Measurements from ENCODE around the gene SAC3D1.

Gene SAC3D1

DNA sequence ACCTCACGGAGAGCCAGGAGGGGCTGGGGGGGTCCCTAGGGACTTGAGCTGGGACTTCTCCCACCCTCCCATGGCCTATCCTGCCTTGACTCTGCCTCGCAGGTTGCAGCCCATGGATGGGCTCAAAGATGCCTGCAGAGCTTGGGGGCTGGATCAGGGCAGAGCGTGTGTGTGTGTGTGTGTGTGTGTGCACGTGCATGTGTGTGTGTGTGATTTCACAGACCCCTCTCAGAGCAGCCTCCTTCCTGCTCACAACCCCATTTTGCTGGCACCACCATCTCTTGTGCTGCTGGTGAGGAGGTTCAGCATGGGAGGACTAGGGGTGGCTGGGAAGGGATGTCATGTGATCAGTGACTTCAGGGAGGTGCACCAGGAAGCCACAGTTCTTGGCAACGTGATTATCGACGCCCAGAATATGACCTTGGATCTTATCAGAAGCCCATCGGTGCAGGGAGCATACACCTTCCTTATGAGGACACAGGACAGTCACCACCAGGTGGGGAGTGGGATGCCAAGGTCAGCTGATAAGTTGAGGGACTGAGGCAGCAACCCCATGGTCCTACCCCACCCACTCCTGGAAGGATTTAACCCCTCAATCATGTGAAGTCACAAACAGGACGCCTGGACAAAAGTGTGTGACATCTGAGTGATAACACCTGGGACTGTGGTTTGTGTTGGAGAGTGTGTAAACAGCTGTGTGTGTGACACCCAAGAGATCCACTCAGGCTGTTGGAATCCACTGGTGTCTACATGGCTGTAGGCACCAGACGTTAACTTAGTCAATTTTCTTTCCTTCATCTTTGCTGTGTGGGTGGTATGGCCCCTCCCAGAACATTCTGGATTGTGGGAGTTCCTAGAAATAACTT, 19.2 kb downstream of the SAC3D1 start:
- DNase-seq (ENCODE audit: low spot score): no peak

DNA sequence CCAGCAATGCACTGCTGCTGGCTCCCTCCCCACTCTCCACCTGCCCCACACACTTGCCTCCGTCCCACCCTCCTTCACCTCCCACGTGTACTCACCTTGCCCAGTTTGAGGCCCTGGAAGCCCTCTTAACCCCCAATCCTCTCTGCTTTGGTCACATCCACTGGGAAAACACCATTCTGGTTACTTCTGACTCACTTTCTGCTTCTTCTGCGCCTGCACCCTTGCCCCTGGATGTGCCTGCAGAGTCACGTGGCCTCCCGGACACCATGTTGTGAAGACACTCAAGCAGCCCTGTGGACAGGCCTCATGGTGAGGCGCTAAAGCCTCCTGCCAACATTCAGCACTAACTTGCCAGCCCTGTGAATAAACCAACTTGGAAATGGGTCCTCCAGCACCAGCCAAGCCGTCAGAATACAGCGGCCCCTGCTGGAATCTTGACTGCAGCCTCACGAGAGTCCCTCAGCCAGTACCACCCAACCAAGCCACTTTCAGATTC, 20.0 kb downstream of the SAC3D1 start:
- DNase-seq (ENCODE audit: low spot score): no peak

DNA sequence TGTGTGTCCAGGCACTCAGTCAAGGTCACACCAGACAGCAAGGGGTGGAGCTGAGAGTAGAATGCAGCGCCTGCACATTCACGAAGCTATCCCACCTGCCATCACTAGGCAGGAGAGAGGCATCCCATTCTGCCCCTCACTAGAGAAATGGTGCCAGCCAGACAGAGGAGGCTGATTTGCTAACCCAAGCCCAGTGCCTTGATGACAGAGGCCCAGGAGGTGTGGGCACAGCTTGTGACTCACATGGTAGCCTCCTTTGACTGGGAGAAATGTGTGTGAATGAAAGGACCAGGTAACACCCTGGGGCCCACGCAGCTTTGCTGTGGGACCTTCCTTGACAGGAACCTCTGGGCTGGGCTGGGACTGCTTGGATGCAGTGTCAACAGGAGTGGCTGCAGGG, 22.5 kb downstream of the SAC3D1 start:
- DNase-seq (ENCODE audit: low spot score): no peak

DNA sequence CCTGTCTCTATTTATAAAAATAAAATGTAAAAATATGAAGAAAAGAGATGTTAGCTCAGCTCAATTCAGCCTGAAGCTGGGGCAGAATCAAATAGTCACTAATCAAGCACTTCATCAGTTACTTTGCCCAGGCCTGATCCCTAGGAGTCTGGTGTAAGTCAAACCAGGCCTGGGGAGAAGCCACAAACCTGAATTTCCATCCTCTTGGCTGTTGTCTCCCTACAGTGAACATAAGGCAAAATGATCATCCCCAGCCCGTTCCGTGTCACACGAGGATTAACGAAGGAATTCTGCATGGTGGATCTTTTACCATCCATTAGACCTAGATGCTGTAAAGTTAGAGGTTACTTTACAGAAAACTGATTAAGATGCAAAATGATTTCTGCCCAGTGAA, 23.8 kb downstream of the SAC3D1 start:
- no peak for DNase-seq (ENCODE audit: low spot score)

DNA sequence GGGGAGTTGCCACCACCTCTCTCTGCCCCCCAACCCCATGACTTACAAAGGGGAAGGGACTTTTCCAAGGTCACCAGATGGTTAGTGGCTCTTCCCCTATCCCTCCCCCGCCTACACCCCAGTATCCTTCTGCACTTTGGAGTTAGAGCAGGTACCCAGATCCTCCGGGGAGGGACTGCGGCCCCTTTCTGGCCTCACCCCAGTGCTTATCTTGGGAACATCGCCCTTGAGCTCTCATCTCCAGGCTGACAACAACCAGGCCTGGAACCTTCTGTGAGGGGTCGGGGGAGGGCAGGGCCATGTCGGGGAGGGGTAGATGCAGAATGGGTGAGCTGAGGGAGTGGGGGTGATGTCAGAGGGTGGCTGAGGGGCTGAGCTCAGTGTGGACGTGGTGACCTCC, 24.8 kb downstream of the SAC3D1 start:
- no peak for DNase-seq (ENCODE audit: low spot score)

DNA sequence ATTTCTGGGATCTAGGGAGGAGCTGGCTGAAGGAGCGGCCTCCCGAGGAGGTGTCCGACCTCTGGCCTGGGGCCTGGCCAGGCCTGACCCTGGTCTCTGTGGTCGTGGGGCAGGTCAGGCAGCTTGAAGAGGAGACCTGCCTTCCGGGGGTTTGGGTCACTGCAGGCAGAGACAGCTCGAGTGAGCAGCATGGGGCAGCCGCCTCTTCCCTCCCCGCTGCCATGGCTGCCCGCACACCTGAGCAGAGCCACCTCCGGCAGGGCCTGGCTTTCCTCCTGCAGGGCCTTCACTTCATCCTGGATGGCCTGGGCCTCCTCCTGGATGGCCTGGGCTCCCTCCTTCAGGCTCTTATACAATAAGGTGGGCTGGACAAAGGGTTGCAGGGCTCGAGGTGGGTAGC, 25.3 kb downstream of the SAC3D1 start:
- DNase-seq (ENCODE audit: low spot score): no peak

DNA sequence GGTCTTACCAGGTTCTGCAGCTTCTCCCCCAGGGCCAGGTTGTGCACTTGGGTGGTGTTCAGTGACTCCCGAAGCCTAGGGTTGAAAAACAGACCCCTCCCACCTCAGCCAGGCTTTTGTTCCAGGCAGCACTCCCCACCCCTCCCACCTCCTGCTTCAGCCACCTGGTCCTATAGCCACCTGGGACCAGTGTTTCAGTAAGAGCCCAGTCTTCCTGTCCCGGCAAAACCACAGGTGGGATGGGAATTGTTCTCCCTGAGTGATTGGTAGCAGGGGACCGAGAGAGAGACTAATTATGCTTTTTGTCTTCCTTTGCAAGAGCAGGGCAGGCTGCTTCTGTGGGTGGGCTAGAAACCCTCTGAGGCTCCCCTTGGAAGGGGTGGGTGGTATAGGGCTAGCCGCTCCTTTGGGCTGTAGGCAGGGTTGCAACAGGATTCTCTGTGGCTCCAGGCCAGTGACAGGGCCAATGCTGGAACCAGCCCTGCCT, 25.8 kb downstream of the SAC3D1 start:
- DNase-seq (ENCODE audit: low spot score): no peak

DNA sequence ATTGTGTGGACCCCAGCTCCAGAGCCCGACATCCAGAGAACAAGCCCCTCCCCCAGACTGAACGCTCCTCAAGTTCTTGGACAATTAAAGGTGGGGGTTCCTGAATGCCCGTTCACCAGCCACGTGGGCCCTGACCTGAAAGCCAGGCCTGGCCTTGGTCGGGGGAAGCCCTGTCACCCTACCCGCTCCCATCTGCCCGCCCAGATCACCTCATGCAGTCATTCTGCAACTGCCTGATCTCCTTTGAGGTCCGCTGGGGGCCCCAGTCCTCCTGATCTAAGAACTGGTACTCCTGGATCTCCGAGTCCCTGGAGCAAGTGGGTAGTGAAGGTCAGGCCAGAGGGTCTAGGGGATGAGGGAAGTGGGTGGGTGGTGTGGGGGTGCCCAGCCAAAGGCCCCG, 26.4 kb downstream of the SAC3D1 start:
- DNase-seq (ENCODE audit: low spot score): no peak

DNA sequence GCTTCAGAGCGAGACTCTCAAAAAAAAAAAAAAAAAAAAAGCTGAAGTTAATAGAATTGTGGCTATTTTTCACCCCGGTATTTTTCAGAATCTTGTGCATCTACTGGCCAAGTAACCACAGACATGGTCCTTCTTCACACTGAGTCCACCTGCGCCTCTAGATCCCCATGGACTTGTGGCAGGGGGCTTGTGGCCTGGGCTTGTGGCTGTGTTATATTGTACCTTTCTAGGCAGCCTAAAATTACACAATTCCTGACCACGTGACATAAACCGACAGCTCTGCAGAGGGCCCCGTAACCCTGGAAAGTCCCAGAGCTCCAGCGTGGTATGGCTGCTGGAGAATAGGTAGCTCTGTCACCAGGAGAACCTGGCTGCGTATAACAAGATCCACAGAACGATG, 28.2 kb downstream of the SAC3D1 start:
- no peak for DNase-seq (ENCODE audit: low spot score)

DNA sequence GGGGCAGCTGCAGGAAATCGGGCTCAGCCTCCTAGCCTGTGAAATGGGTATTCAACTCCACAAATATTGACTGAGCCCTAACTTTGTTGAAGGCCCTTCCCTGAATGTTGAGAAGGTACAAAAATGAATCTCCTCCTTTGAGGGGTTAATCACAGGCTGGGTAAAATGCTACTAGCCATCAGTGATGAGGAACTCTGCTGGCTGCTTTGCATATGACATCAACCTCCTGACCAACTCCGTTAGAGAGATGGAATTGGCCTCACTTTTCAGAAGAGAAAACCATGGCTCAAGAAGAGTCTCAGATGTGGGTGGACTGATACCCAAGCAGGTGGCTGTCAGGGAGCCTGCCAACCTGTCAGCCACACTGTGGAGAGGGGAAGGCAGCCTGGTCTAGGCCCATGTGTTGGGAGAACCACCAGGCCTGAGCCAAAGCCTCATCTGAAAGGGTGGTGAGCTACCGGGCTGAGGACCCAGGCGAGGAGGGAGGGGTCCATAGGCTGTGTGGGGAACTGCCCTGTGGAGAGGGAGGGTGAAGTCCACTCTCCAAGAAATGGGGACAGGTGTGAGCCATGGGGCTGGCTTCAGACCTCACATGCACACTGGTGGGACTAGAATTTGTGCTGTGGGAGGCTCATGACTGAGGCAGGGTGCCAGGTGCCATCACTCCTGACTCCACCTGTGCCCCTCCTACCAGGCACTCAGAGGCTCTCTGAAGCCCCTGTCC, 31.1 kb downstream of the SAC3D1 start:
- no peak for DNase-seq (ENCODE audit: low spot score)

DNA sequence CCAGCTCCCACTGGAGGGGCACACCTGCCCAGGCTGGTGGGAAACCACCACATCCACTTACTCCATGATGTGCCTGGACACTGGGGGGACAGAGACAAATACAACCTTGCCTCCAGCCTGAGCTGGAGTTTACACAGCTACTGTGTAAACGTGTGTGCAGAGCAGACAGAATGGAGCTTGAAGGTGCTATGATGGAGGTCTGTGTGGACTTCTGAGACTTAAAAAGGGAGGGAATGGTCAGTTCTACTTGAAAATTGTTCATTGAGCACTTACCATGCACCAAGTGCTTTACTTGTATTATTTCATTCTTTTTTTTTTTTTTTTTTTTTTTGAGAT, 31.6 kb downstream of the SAC3D1 start:
- DNase-seq (ENCODE audit: low spot score): no peak

DNA sequence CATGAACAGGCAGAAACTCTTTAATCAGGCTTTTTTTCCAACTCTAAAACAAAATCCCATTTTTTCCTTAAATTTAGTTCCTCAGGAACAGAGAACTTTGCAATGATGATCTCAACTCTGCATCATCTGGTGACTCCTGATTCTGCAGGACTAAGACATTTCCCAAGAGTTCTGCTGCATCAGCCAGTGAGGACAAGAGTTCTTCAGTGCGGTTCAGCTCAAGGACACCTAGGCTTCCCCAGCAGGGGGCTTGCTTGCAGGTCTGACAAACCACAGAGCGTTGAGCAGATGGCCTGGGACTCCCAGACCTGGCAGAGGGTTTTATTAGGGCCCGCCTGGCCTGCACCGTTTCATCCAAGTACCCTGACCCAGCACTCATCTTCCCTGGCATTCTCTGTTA, 36.4 kb downstream of the SAC3D1 start:
- no peak for DNase-seq (ENCODE audit: low spot score)

DNA sequence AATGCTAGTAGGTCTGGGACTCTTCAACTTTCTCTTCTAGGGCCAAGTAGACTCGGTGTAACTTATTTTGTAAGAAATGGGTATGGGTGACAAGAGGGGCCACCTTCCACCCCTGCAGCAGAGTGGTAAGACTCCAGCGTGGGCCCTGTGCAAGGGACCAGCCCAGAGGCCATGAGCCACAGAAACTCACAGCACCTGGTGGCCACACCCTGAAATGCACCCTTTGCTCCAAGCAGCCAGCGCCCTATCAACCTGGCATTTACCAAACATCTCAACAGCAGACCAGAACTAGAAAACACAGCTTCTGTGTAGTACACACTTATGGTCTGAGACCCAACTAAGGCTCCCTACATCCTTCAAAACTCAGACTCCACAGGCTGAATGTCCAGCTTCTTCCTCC, 37.1 kb downstream of the SAC3D1 start:
- no peak for DNase-seq (ENCODE audit: low spot score)

DNA sequence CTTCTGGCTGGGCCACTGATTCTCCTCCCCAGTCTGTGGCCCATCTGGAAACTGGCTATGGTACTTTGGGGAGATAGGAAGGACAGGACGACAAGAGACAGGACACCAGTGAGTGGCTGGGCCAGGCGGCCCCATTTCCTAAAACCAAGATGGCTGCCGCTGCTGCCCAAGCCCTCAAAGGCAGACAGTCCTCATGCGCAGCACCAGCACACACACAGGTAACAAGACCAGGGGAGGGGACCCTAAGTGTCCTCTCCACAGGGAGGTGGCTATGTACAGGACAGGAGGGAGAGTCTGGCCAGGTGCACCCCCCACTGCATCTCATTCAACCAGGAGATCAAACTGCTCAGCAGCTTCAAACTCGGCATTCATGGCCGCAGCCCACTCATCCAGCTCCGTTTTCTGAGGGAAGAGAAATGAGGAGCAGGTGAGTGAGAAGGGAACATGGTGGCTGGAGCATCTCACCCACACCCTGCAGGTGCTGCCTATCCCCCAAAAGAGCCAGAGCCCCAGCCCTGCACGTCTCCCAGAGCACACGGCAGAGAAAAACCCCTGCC, 37.9 kb downstream of the SAC3D1 start:
- no peak for DNase-seq (ENCODE audit: low spot score)

DNA sequence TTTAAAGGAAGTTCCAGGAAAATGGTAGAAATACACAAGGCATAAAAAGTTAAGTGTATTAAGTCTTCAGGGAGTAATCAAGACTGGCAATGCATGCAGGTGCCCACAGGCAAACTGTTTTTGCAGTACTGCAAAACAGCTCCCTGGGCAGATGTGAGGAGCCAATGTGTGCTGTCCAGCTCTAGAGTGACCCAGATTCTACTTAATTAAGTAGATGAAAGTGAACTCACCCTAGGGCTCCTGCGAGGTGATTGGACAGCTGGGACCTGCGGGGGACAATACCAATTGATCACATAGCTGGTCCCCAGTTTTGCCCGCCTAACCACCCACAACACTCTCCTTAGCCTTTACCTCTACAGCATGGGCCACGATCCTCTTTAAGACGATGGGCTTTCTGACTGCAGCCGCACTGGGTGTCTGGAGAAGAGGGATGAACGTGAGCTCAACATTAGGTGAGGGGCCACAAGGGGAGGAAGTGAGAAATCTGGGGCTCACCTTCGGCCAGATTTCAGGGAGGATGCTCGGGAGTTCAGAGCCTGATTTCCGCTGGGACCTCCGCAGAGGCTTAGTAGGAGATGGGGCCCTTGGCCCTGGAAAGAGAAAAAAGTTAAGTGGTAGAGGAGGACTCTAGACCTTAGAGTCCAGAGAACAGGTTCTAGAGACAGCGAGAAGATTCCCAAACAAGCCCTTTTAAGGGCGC, 42.3 kb downstream of the SAC3D1 start:
- no peak for DNase-seq (ENCODE audit: low spot score)

DNA sequence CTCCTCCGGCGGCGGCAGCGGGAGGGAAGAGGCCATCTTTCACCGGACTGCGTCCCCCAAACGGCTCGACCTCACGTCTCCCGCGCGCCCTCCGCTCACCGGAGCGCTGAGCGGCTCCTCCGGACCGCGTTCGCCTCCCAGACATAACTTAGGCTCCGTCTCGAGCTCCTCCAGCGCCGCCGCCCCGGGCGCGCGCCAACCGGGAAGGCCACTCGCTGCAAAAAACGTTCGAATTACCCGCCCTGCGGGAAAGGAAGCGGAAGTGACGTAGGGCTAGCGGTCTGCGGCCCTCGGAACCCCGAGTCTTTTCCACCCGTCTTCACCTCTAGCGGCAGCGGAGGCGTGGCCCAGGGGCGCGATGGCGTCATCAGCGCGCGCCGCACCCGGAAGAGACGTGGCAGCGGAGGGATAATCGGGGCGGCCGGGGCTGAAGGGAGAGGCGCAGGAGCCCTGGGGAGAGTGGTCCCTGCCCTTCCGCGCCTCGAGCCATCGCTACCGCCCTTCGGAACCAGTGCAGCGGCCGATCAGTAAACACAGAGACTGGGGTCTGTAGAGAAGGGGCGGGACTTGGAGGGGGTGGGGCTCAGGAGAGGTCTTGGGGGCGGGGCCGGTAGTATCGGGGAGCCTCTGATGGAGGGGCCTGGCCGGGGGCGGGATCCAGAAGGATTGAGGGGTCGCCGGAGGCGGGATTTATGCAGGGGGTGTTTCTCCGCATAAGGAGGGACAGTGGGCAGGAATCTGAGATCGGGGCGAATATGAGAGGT, 43.0 kb downstream of the SAC3D1 start, which contains the start of the genes CDCA5 and ZFPL1:
Gene CDCA5, minus strand, starts transcription at position 207 of the 764 bp plus-strand sequence. Its CDS starts 62 bp downstream, at position 145.
Gene ZFPL1, plus strand, starts transcription at position 389 of the 764 bp plus-strand sequence. CDS start 477 bp downstream, outside the sequence.
- DNase-seq (ENCODE audit: low spot score): peak; percentile 94

DNA sequence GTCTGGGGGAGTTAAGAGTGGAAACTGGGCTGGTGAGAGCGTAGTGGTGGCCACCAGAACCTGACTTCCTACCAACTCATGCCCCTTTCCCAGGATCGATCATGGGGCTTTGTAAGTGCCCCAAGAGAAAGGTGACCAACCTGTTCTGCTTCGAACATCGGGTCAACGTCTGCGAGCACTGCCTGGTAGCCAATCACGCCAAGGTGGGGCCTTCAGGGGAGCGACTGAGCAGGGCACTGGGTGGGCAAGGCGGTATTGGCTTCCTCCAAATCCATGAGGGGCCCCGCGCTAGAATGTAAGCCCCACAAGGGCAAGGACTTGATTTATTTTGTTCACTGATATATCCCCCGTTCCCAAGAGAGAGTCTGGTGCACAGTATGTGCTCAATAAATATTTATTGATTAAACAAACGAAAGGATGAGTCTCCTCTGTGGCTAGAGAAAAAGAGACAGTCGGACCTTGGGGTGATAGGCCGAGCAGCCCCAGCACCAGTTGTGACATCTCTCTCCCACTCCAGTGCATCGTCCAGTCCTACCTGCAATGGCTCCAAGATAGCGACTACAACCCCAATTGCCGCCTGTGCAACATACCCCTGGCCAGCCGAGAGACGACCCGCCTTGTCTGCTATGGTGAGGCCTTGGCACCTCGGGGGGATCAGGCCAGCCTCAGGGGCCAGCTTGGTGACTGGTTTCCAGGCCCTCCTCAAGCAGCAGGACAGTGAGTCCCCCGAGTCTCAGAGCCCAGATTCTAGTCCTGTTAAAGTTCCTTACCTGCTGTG, 43.8 kb downstream of the SAC3D1 start:
- no peak for DNase-seq (ENCODE audit: low spot score)

DNA sequence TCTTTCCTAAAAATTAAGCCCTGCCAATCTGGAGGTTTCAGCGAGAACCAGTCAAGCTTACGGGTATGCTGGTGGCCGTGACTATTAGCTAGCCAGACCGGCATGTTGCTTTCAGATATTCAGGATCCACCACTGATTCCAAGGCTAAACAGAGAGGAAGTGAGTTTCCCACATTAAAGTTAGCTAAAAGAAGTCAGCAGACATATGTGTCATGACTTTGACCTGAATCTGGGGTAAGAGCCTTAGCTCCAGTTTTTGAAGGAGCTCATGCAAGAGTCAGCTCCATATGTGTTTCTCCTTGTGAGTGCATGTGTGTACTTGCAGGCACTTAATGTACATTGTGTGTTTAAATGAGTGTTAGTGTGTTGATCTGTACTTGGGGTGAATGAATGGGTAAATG, 44.4 kb downstream of the SAC3D1 start:
- no peak for DNase-seq (ENCODE audit: low spot score)

DNA sequence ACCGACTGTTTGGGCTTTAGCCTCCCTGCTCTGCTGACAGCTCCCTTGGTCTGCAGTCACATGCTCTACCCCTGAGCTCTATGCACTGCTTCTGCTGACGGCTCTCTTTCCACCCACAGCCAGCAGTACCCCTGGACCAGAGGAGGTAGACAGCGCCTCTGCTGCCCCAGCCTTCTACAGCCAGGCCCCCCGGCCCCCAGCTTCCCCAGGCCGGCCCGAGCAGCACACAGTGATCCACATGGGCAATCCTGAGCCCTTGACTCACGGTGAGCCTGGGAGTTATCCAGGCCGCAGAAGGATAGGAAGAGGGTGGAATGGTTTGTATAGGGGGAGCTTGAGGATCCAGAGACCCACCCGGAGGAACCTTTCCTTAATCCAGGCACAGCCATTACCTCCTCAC, 45.8 kb downstream of the SAC3D1 start:
- DNase-seq (ENCODE audit: low spot score): no peak

DNA sequence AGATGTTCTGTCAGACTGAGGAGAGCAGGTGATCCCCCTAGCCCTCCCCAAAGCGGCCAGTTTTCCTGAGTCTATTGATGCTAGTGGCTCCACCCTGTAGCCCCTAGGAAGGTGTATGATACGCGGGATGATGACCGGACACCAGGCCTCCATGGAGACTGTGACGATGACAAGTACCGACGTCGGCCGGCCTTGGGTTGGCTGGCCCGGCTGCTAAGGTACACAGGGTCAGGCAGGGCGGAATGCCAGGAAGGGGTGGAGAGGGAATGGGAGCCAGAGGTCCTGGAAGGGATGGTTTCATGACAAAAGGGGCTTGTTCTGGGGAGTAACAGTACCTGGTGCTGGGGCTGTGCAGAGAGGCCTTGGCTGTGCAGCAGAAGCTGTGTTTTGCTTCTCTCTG, 46.2 kb downstream of the SAC3D1 start:
- no peak for DNase-seq (ENCODE audit: low spot score)

DNA sequence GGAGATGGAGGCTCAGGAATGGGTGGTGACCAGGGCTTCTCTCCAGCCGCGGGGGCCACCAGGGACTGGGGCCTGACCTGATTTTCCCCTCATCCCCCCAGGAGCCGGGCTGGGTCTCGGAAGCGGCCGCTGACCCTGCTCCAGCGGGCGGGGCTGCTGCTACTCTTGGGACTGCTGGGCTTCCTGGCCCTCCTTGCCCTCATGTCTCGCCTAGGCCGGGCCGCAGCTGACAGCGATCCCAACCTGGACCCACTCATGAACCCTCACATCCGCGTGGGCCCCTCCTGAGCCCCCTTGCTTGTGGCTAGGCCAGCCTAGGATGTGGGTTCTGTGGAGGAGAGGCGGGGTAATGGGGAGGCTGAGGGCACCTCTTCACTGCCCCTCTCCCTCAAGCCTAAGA, 46.8 kb downstream of the SAC3D1 start:
- DNase-seq (ENCODE audit: low spot score): no peak
